Keratinocyte (primary cell): ENCODE measurements around the gene ADM.

Source experiments
- CTCF ChIP-seq, 3 experiments: IDR thresholded peaks in 1 of 3; conservative IDR thresholded peaks in 1 of 3; optimal IDR thresholded peaks in 1 of 3; 2 replicates in 2 of 3; 3 replicates in 1 of 3; pipeline versions ENCODE3 to v1.5.1; 2011; ENCODE audit warnings: low read length in 3 of 3, mild to moderate bottlenecking in 3 of 3, moderate library complexity in 2 of 3, control low read depth in 1 of 3, inconsistent platforms in 1 of 3; ENCODE audit not compliant: insufficient read depth in 2 of 3; ENCODE audit errors: extremely low read depth in 1 of 3
- EZH2 ChIP-seq: IDR thresholded peaks from one replicate; pipeline ENCODE4 v1.6.1; 2012; ENCODE audit warnings: inconsistent platforms, mild to moderate bottlenecking, low read length, moderate library complexity

GRCh38 chr11:10324474-10324873 lies 19.6 kb downstream of the ADM start:
- TF ChIP-seq CTCF (optimal IDR thresholded peaks at IDR 0.05 in 1 of 3, IDR thresholded peaks at IDR 0.05 in 1 of 3, conservative IDR thresholded peaks at IDR 0.05 in 1 of 3; ENCODE audit: extremely low read depth in 1 of 3, insufficient read depth in 2 of 3, low read length in 3 of 3) (no peak), EZH2 (no peak)
